H9 (cell line): Measurements from ENCODE around the gene LTF. TPM values are rescaled to one million over a fixed set of nuclear protein-coding genes. Genes with fewer than 3 reads are reported as not detected.

Experiments
- DNase-seq: peaks from one replicate; pipeline ENCODE4 v3.0.0-alpha.2; 2017
- H2AFZ ChIP-seq: one replicate; pipeline ENCODE4 v1.6.1; 2013; ENCODE audit warnings: mild to moderate bottlenecking, low read length, control low read depth, moderate library complexity
- H2AK5ac ChIP-seq: 2 replicates; pipeline ENCODE4 v1.6.1; 2013; ENCODE audit warnings: low read length, control low read depth, mixed read lengths; ENCODE audit not compliant: insufficient read length
- H2BK120ac ChIP-seq: one replicate; pipeline ENCODE4 v1.6.1; 2013; ENCODE audit warnings: low read depth, mild to moderate bottlenecking, low read length, control low read depth, inconsistent platforms; ENCODE audit not compliant: poor library complexity, severe bottlenecking
- H2BK12ac ChIP-seq: 2 replicates; pipeline ENCODE4 v1.6.1; 2013; ENCODE audit warnings: low read length, control low read depth, mixed read lengths, low read depth; ENCODE audit not compliant: insufficient read length
- H2BK15ac ChIP-seq: 2 replicates; pipeline ENCODE4 v1.6.1; 2013; ENCODE audit warnings: low read depth, low read length, control low read depth
- H2BK20ac ChIP-seq: one replicate; pipeline ENCODE4 v1.6.1; 2013; ENCODE audit warnings: low read depth, mild to moderate bottlenecking, low read length, control low read depth, inconsistent platforms; ENCODE audit not compliant: poor library complexity, severe bottlenecking
- H2BK5ac ChIP-seq: 2 replicates; pipeline ENCODE4 v1.6.1; 2013; ENCODE audit warnings: low read length, control low read depth, mixed read lengths; ENCODE audit not compliant: insufficient read length
- H3K14ac ChIP-seq: 2 replicates; pipeline ENCODE4 v1.6.1; 2013; ENCODE audit warnings: low read length, control low read depth; ENCODE audit not compliant: insufficient read depth
- H3K18ac ChIP-seq: 2 replicates; pipeline ENCODE4 v1.6.1; 2013; ENCODE audit warnings: low read depth, mild to moderate bottlenecking, mixed read lengths, low read length, control low read depth; ENCODE audit not compliant: insufficient read length
- H3K23ac ChIP-seq: 2 replicates; pipeline ENCODE4 v1.6.1; 2013; ENCODE audit warnings: low read length, control low read depth, mixed read lengths, low read depth; ENCODE audit not compliant: insufficient read length
- H3K23me2 ChIP-seq: 2 replicates; pipeline ENCODE4 v1.6.1; 2013; ENCODE audit warnings: low read depth, mild to moderate bottlenecking, mixed read lengths, low read length, control low read depth; ENCODE audit not compliant: insufficient read length, poor library complexity, severe bottlenecking
- H3K27ac ChIP-seq: 2 replicates; pipeline ENCODE4 v1.5.1; 2013; ENCODE audit warnings: low read length, control low read depth, mixed read lengths, low read depth; ENCODE audit not compliant: insufficient read length
- H3K27me3 ChIP-seq: 2 replicates; pipeline ENCODE4 v1.6.1; 2013; ENCODE audit warnings: low read length, control low read depth, inconsistent platforms; ENCODE audit not compliant: insufficient read depth
- H3K4ac ChIP-seq: 2 replicates; pipeline ENCODE4 v1.6.1; 2013; ENCODE audit warnings: low read depth, mild to moderate bottlenecking, control low read depth, inconsistent platforms, low read length, moderate library complexity
- H3K4me1 ChIP-seq: 2 replicates; pipeline ENCODE4 v1.6.1; 2013; ENCODE audit warnings: low read length, control low read depth, inconsistent platforms; ENCODE audit not compliant: insufficient read depth
- H3K4me2 ChIP-seq: 2 replicates; pipeline ENCODE4 v1.6.1; 2013; ENCODE audit warnings: low read length, control low read depth, mixed read lengths; ENCODE audit not compliant: insufficient read length, insufficient read depth
- H3K56ac ChIP-seq: 2 replicates; pipeline ENCODE4 v1.6.1; 2013; ENCODE audit warnings: low read depth, mild to moderate bottlenecking, mixed read lengths, low read length, control low read depth; ENCODE audit not compliant: insufficient read length
- H3K79me1 ChIP-seq: 2 replicates; pipeline ENCODE4 v1.6.1; 2013; ENCODE audit warnings: low read depth, mild to moderate bottlenecking, moderate library complexity, low read length, control low read depth, inconsistent platforms; ENCODE audit not compliant: insufficient read depth, poor library complexity, severe bottlenecking
- H3K79me2 ChIP-seq: 2 replicates; pipeline ENCODE4 v1.6.1; 2013; ENCODE audit warnings: low read length, control low read depth, inconsistent platforms; ENCODE audit not compliant: insufficient read depth
- H3K9ac ChIP-seq: 2 replicates; pipeline ENCODE4 v1.6.1; 2013; ENCODE audit warnings: low read length, control low read depth, mixed read lengths; ENCODE audit not compliant: insufficient read length; ENCODE audit errors: extremely low read depth
- H3K9me3 ChIP-seq: one replicate; pipeline ENCODE4 v1.6.1; 2013; ENCODE audit warnings: low read depth, low read length, inconsistent platforms; ENCODE audit not compliant: control insufficient read depth
- H3T11ph ChIP-seq: one replicate; pipeline ENCODE4 v1.6.1; 2013; ENCODE audit warnings: mild to moderate bottlenecking, low read length, control low read depth, inconsistent platforms
- H4K20me1 ChIP-seq: one replicate; pipeline ENCODE4 v1.6.1; 2013; ENCODE audit not compliant: control insufficient read depth, insufficient read length, insufficient read depth
- H4K5ac ChIP-seq: 2 replicates; pipeline ENCODE4 v1.6.1; 2013; ENCODE audit warnings: low read depth, mild to moderate bottlenecking, mixed read lengths, low read length, control low read depth; ENCODE audit not compliant: insufficient read length
- H4K8ac ChIP-seq: replicated peaks from 2 replicates; pipeline ENCODE4 v1.6.1; 2013; ENCODE audit warnings: low read length, control low read depth, mixed read lengths, low read depth; ENCODE audit not compliant: insufficient read length
- H4K91ac ChIP-seq: 2 replicates; pipeline ENCODE4 v1.6.1; 2013; ENCODE audit warnings: low read depth, mild to moderate bottlenecking, moderate library complexity, mixed read lengths, low read length, control low read depth; ENCODE audit not compliant: insufficient read length
- H3K27ac Mint-ChIP-seq, 3 experiments: 2 replicates in 2 of 3; 3 replicates in 1 of 3; pipeline ENCODE4 v1.8.0; 2020 to 2021; ENCODE audit warnings: mixed read lengths in 3 of 3, mild to moderate bottlenecking in 1 of 3, moderate library complexity in 1 of 3
- H3K27me3 Mint-ChIP-seq: 2 replicates; pipeline ENCODE4 v1.8.0; 2021; ENCODE audit warnings: low read depth, mild to moderate bottlenecking, moderate library complexity, mixed read lengths
- H3K36me3 Mint-ChIP-seq, 3 experiments: 2 replicates in 2 of 3; 3 replicates in 1 of 3; pipeline ENCODE4 v1.8.0; 2020 to 2021; ENCODE audit warnings: low read depth in 3 of 3, mixed read lengths in 3 of 3; ENCODE audit not compliant: insufficient read depth in 1 of 3
- H3K4me1 Mint-ChIP-seq, 2 experiments: 2 replicates each; pipeline ENCODE4 v1.8.0; 2020; ENCODE audit warnings: mixed read lengths in 2 of 2
- H3K4me3 Mint-ChIP-seq, 2 experiments: 2 replicates in 1 of 2; 3 replicates in 1 of 2; pipeline ENCODE4 v1.8.0; 2020 to 2021; ENCODE audit warnings: mild to moderate bottlenecking in 2 of 2, mixed read lengths in 2 of 2, moderate library complexity in 1 of 2
- H3K9me3 Mint-ChIP-seq, 2 experiments: 2 replicates in 1 of 2; 3 replicates in 1 of 2; pipeline ENCODE4 v1.8.0; 2020; ENCODE audit warnings: mild to moderate bottlenecking in 2 of 2, mixed read lengths in 2 of 2, moderate library complexity in 1 of 2
- CTCF ChIP-seq: fragments of 200-600 bp; sonication (generic); conservative IDR thresholded peaks from 3 replicates; pipeline ENCODE4 v1.8.0; 2021; ENCODE audit warnings: antibody characterized with exemption, mild to moderate bottlenecking
- WGBS: extraction: QIAGEN DNeasy Blood & Tissue Kit; methylation state at CpG from one replicate; pipeline ENCODE4 v1.1.7; 2013; ENCODE audit warnings: missing lambda C conversion rate, low lambda C conversion rate, mixed read lengths; ENCODE audit not compliant: insufficient read length; ENCODE audit errors: extremely low coverage; 5-methylcytosine and 5-hydroxymethylcytosine counted together
- total RNA-seq: library from RNA; stranded (reverse); gene quantifications from 2 replicates; pipeline ENCODE4 v1.2.1, GENCODE V29; 2021

Gene LTF
- total RNA-seq, 1 experiment from 2014 or later = not detected

- H3K36me3 Mint-ChIP-seq = no peaks in the 10 kb centered on the region
- DNase-seq = no peak
- Histone ChIP-seq H3K23me2 (no peaks in the 10 kb centered on the region), H3K56ac (no peak overlapping the region), H3K4ac (no peak overlapping the region), H3K23ac (no peak overlapping the region), H2AFZ (no peak overlapping the region), H2BK12ac (no peak overlapping the region), H3K18ac (no peak overlapping the region), H3K9ac (no peak overlapping the region), H3T11ph (no peak overlapping the region), H4K5ac (no peak overlapping the region), H3K27me3 (no peaks in the 10 kb centered on the region), H3K14ac (no peak overlapping the region), H4K20me1 (no peaks in the 10 kb centered on the region), H2AK5ac (no peak overlapping the region), H3K79me1 (no peaks in the 10 kb centered on the region), H4K8ac (no peak overlapping the region), H3K79me2 (no peaks in the 10 kb centered on the region), H3K9me3 (no peaks in the 10 kb centered on the region), H2BK15ac (no peak overlapping the region), H2BK5ac (no peak overlapping the region), H2BK120ac (no peak overlapping the region), H4K91ac (no peak overlapping the region), H2BK20ac (no peak overlapping the region), H3K27ac (no peak overlapping the region), H3K4me1 (no peaks in the 10 kb centered on the region), H3K4me2 (no peak overlapping the region)
- WGBS = no CpG with 5 or more reads among the region's 4 CpGs
- H3K27ac Mint-ChIP-seq = no peak overlapping the region; a peak in 1 of 7 replicates
- no peak overlapping the region for H3K4me3 Mint-ChIP-seq
- no peak for TF ChIP-seq CTCF
- H3K27me3 Mint-ChIP-seq = peaks cover 9% of the 10 kb centered on the region
- H3K9me3 Mint-ChIP-seq = no peaks in the 10 kb centered on the region
- H3K4me1 Mint-ChIP-seq = 0 out of 4 replicates have a peak, but pooled peaks cover 0 to 2% of the 10 kb centered on the region in 2 experiments
Measured at GRCh38 chr3:46481636-46482035, 16.9 kb upstream of the LTF start.
